Measurements from ENCODE around the gene ETS2. TPM values are rescaled to one million over a fixed set of nuclear protein-coding genes. Genes with fewer than 3 reads are reported as not detected.

ETS2 gene
- total RNA-seq, 1 experiment from 2014 or later: 35.3 TPM

GRCh38 chr21:38759413-38759812, 46.3 kb upstream of the ETS2 start:
- Histone ChIP-seq H3K14ac (ENCODE audit: insufficient read depth, low read length) (no peak overlapping the region), H3K56ac (ENCODE audit: insufficient read length, low read depth, low read length) (no peak overlapping the region), H4K20me1 (ENCODE audit: control insufficient read depth, insufficient read depth, insufficient read length) (no peaks in the 10 kb centered on the region), H3K79me2 (ENCODE audit: insufficient read depth, low read length) (no peaks in the 10 kb centered on the region), H4K5ac (ENCODE audit: insufficient read length, low read depth, low read length) (no peak overlapping the region), H3K27me3 (ENCODE audit: insufficient read depth, low read length) (no peaks in the 10 kb centered on the region), H3K23ac (ENCODE audit: insufficient read length, low read depth, low read length) (no peak overlapping the region), H2BK120ac (ENCODE audit: low read depth, low read length, poor library complexity, severe bottlenecking) (no peak overlapping the region), H3K79me1 (ENCODE audit: insufficient read depth, low read depth, low read length, poor library complexity, severe bottlenecking) (no peaks in the 10 kb centered on the region), H4K8ac (replicated peaks; ENCODE audit: insufficient read length, low read depth, low read length) (no peak overlapping the region), H2BK15ac (ENCODE audit: low read depth, low read length) (no peak overlapping the region), H3K4ac (ENCODE audit: low read depth, low read length) (no peak overlapping the region), H2BK12ac (ENCODE audit: insufficient read length, low read depth, low read length) (no peak overlapping the region), H3K27ac (ENCODE audit: insufficient read length, low read depth, low read length) (no peak overlapping the region), H2AK5ac (ENCODE audit: insufficient read length, low read length) (no peak overlapping the region), H2BK5ac (ENCODE audit: insufficient read length, low read length) (no peak overlapping the region), H3K9me3 (ENCODE audit: control insufficient read depth, low read depth, low read length) (no peaks in the 10 kb centered on the region), H2BK20ac (ENCODE audit: low read depth, low read length, poor library complexity, severe bottlenecking) (no peak overlapping the region), H3K23me2 (ENCODE audit: insufficient read length, low read depth, low read length, poor library complexity, severe bottlenecking) (no peaks in the 10 kb centered on the region), H3K18ac (ENCODE audit: insufficient read length, low read depth, low read length) (no peak overlapping the region), H2AFZ (ENCODE audit: low read length) (no peak overlapping the region), H3T11ph (ENCODE audit: low read length) (no peak overlapping the region), H4K91ac (ENCODE audit: insufficient read length, low read depth, low read length) (no peak overlapping the region), H3K4me1 (ENCODE audit: insufficient read depth, low read length) (no peaks in the 10 kb centered on the region), H3K4me2 (ENCODE audit: insufficient read depth, insufficient read length, low read length) (no peak overlapping the region), H3K9ac (ENCODE audit: extremely low read depth, insufficient read length, low read length) (no peak overlapping the region)
- Mint-ChIP-seq H3K4me3 (no peak overlapping the region), H3K4me1 (peaks cover 15 to 19% of the 10 kb centered on the region in 2 experiments), H3K27ac (no peak overlapping the region), H3K9me3 (no peaks in the 10 kb centered on the region; a peak in 1 of 5 replicates), H3K36me3 (ENCODE audit: insufficient read depth in 1 of 3, low read depth in 3 of 3) (no peaks in the 10 kb centered on the region), H3K27me3 (ENCODE audit: low read depth) (peaks cover 66% of the 10 kb centered on the region)
- no peak for DNase-seq
- WGBS (ENCODE audit: extremely low coverage, insufficient read length, low lambda C conversion rate): no CpG with 5 or more reads among the region's 6 CpGs
- no peak for TF ChIP-seq CTCF (conservative IDR thresholded peaks at IDR 0.05)

Data from H9 (cell line).